Measurements from ENCODE around the gene RAB8A.

The RAB8A gene

GRCh38 chr19:16142032-16142580 lies 30.4 kb downstream of the RAB8A start:
- no peak for DNase-seq (ENCODE audit: low read depth in 2 of 2)
- no peak overlapping the region for H3K4me3 ChIP-seq (replicated peaks in 1 of 2; ENCODE audit: low read depth in 2 of 2, low read length in 2 of 2)
- no peak for TF ChIP-seq CTCF (IDR thresholded peaks at IDR 0.05; ENCODE audit: low read depth, low read length)

- no peak within 1 kb of the TSS for H3K4me3 ChIP-seq (replicated peaks in 1 of 2; ENCODE audit: low read depth in 2 of 2, low read length in 2 of 2)
- TF ChIP-seq CTCF (IDR thresholded peaks at IDR 0.05; ENCODE audit: low read depth, low read length): no peak
- no peak for DNase-seq (ENCODE audit: low read depth in 2 of 2)
Measured at GRCh38 chr19:16143399-16144215, 31.9 kb downstream of the RAB8A start, which contains the start of gene HSH2D. Gene HSH2D (plus strand): TSS chr19:16143685. CDS start chr19:16148751, 5,066 bp downstream.

- H3K4me3 ChIP-seq (replicated peaks in 1 of 2; ENCODE audit: low read depth in 2 of 2, low read length in 2 of 2): no peak overlapping the region
- TF ChIP-seq CTCF (IDR thresholded peaks at IDR 0.05; ENCODE audit: low read depth, low read length): no peak
- no peak for DNase-seq (ENCODE audit: low read depth in 2 of 2)
Measured at GRCh38 chr19:16144216-16144581, 32.5 kb downstream of the RAB8A start.

GRCh38 chr19:16146112-16146511 lies 34.4 kb downstream of the RAB8A start:
- no peak for TF ChIP-seq CTCF (IDR thresholded peaks at IDR 0.05; ENCODE audit: low read depth, low read length)
- H3K4me3 ChIP-seq (replicated peaks in 1 of 2; ENCODE audit: low read depth in 2 of 2, low read length in 2 of 2): no peak overlapping the region
- no peak for DNase-seq (ENCODE audit: low read depth in 2 of 2)

- DNase-seq (ENCODE audit: low read depth in 2 of 2): no peak
- TF ChIP-seq CTCF (IDR thresholded peaks at IDR 0.05; ENCODE audit: low read depth, low read length): no peak
- no peak overlapping the region for H3K4me3 ChIP-seq (replicated peaks in 1 of 2; ENCODE audit: low read depth in 2 of 2, low read length in 2 of 2)
Measured at GRCh38 chr19:16148443-16149229, 36.9 kb downstream of the RAB8A start.

GRCh38 chr19:16153582-16154336 lies 42.1 kb downstream of the RAB8A start:
- no peak for TF ChIP-seq CTCF (IDR thresholded peaks at IDR 0.05; ENCODE audit: low read depth, low read length)
- no peak overlapping the region for H3K4me3 ChIP-seq (replicated peaks in 1 of 2; ENCODE audit: low read depth in 2 of 2, low read length in 2 of 2)
- DNase-seq (ENCODE audit: low read depth in 2 of 2): no peak

Data from cardiac fibroblast (primary cell).